ENCODE results near the gene C16orf78.

- no peak for TF ChIP-seq CTCF (IDR thresholded peaks at IDR 0.05)
- TF ChIP-seq POLR2A (IDR thresholded peaks at IDR 0.05), result no peak
Measured at GRCh38 chr16:49424961-49425360, 51.4 kb downstream of the C16orf78 start.

All from ovary (tissue), 3 donors.